Spleen (tissue), 7 donors: ENCODE measurements around the gene RTL1.

Source experiments
- CTCF ChIP-seq, 11 experiments: fragments of 200-600 bp in 7 of 11; fragments of 450-650 bp in 4 of 11; sonication (generic) in 4 of 11; IDR thresholded peaks in 8 of 11; conservative IDR thresholded peaks in 3 of 11; 1 replicate in 7 of 11; 2 replicates in 4 of 11; pipeline versions ENCODE4 v1.4.0 to v1.8.0; 2016 to 2021; ENCODE audit warnings: antibody characterized with exemption in 11 of 11, inconsistent platforms in 4 of 11, mild to moderate bottlenecking in 1 of 11
- POLR2A ChIP-seq, 3 donors: fragments of 450-650 bp; IDR thresholded peaks; one replicate each; pipeline ENCODE4 v1.5.1; 2017; ENCODE audit warnings: antibody characterized with exemption in 3 of 3, mild to moderate bottlenecking in 1 of 3
- donor health status: DM: no; HTN: no; CAD: no; lungs with moderate emphysema.
- donor health status: DM: no; HTN: no; CAD: no.
- donor health status: DM: no; HTN: no; CAD: no.

- no peak for TF ChIP-seq CTCF (IDR thresholded peaks at IDR 0.05 in 8 of 11, conservative IDR thresholded peaks at IDR 0.05 in 3 of 11)
- TF ChIP-seq POLR2A (IDR thresholded peaks at IDR 0.05), result no peak
Measured at GRCh38 chr14:100910888-100911664, 7.6 kb upstream of the RTL1 start.
